PC-9 (cell line): ENCODE data around the gene FBXL13. TPM values are rescaled to one million over a fixed set of nuclear protein-coding genes. Genes with fewer than 3 reads are reported as not detected.

Experiments used
- BruUV-seq: library from RNA; stranded (reverse); fragments of 400-500 nt; replicated peaks from 2 replicates; lab custom pipeline; 2021; lab: Mats Ljungman, UMichigan
- CTCF ChIA-PET: fragments of 300-600 bp; sonication (Branson Sonifier 250); formaldehyde crosslinking; loops from one replicate; lab custom pipeline; 2022; ENCODE audit warnings: antibody characterized with exemption; lab: Charles Lee
- POLR2A ChIA-PET: fragments of 300-600 bp; sonication (Branson Sonifier 250); formaldehyde crosslinking; loops from one replicate; lab custom pipeline; 2022; ENCODE audit warnings: antibody characterized with exemption; ENCODE audit not compliant: unreplicated experiment; lab: Charles Lee
- DNase-seq, 2 experiments: peaks; one replicate each; pipeline versions ENCODE4 v3.0.0 to v3.0.0-alpha.2; 2015 to 2022; ENCODE audit warnings: mixed read lengths in 1 of 2
- H2AFZ ChIP-seq: fragments of 200-600 bp; sonication (generic); 2 replicates; pipeline ENCODE4 v1.8.1; 2017; ENCODE audit warnings: antibody characterized with exemption
- H3F3A ChIP-seq: fragments of 200-600 bp; sonication (generic); 2 replicates; pipeline ENCODE4 v1.8.1; 2017; ENCODE audit warnings: antibody characterized with exemption, mild to moderate bottlenecking, low read depth; ENCODE audit not compliant: insufficient read depth
- H3K27ac ChIP-seq: fragments of 200-600 bp; sonication (generic); 2 replicates; pipeline ENCODE4 v1.6.1; 2016; ENCODE audit warnings: mixed run types
- H3K27me3 ChIP-seq: fragments of 200-600 bp; sonication (generic); 2 replicates; pipeline ENCODE4 v1.6.1; 2016; ENCODE audit warnings: low read depth, mixed run types; ENCODE audit not compliant: insufficient read depth
- H3K36me3 ChIP-seq: fragments of 200-600 bp; sonication (generic); 2 replicates; pipeline ENCODE4 v1.6.1; 2016; ENCODE audit warnings: low read depth, mixed run types
- H3K4me1 ChIP-seq: fragments of 200-600 bp; sonication (generic); replicated peaks from 2 replicates; pipeline ENCODE4 v1.6.1; 2016; ENCODE audit warnings: mixed run types; ENCODE audit not compliant: insufficient read depth
- H3K4me2 ChIP-seq: fragments of 200-600 bp; sonication (generic); 2 replicates; pipeline ENCODE4 v1.6.1; 2017; ENCODE audit warnings: mixed run types
- H3K4me3 ChIP-seq: fragments of 200-600 bp; sonication (generic); 2 replicates; pipeline ENCODE4 v1.6.1; 2016; ENCODE audit warnings: mixed run types
- H3K79me2 ChIP-seq: fragments of 200-600 bp; sonication (generic); 2 replicates; pipeline ENCODE4 v1.6.1; 2017; ENCODE audit warnings: low read depth, mixed run types
- H3K9me2 ChIP-seq: fragments of 200-600 bp; sonication (generic); 2 replicates; pipeline ENCODE4 v1.8.1; 2017; ENCODE audit warnings: mild to moderate bottlenecking; ENCODE audit not compliant: insufficient read depth
- H3K9me3 ChIP-seq: fragments of 200-600 bp; sonication (generic); 2 replicates; pipeline ENCODE4 v1.8.1; 2016; ENCODE audit warnings: low read depth; ENCODE audit not compliant: insufficient read depth
- H4K20me1 ChIP-seq: fragments of 200-600 bp; sonication (generic); 2 replicates; pipeline ENCODE4 v1.8.1; 2017; ENCODE audit not compliant: insufficient read depth
- EZH2 ChIP-seq: fragments of 200-600 bp; sonication (generic); IDR thresholded peaks from 2 replicates; pipeline ENCODE4 v1.8.0; 2017; ENCODE audit warnings: antibody characterized with exemption, low read depth
- intact Hi-C: fragments of 100-400 bp; cut with micrococcal nuclease; formaldehyde crosslinking; loops from one replicate; pipeline ENCODE4 v1.10.0; 2022; ENCODE audit not compliant: unreplicated experiment
- total RNA-seq: library from RNA; stranded (reverse); gene quantifications from 2 replicates; pipeline ENCODE4 v1.2.3, GENCODE V29; 2021
- TF ChIP-seq, protein P1 (sequence below): fragments of 200-600 bp; sonication (generic); conservative IDR thresholded peaks from 2 replicates; pipeline ENCODE4 v1.6.1; 2017; ENCODE audit warnings: mixed run types, antibody characterized with exemption, mild to moderate bottlenecking, moderate library complexity

FBXL13 gene
- total RNA-seq, 1 experiment from 2014 or later, result 19.4 TPM

- ChIA-PET POLR2A (no interaction called here), CTCF (no interaction called here)
- Histone ChIP-seq H2AFZ (no peak overlapping the region), H3K27ac (no peak overlapping the region), H3F3A (no peaks in the 10 kb centered on the region), H3K9me3 (no peaks in the 10 kb centered on the region), H4K20me1 (no peaks in the 10 kb centered on the region), H3K4me3 (no peak overlapping the region), H3K27me3 (no peaks in the 10 kb centered on the region), H3K36me3 (no peaks in the 10 kb centered on the region), H3K79me2 (no peaks in the 10 kb centered on the region), H3K9me2 (no peaks in the 10 kb centered on the region), H3K4me2 (no peak overlapping the region), H3K4me1 (no peaks in the 10 kb centered on the region; the same call in 1 of the 2 replicates)
- DNase-seq, result no peak
- no TSS peak for BruUV-seq
- no peak for TF ChIP-seq EZH2
- TF ChIP-seq, protein P1, sequence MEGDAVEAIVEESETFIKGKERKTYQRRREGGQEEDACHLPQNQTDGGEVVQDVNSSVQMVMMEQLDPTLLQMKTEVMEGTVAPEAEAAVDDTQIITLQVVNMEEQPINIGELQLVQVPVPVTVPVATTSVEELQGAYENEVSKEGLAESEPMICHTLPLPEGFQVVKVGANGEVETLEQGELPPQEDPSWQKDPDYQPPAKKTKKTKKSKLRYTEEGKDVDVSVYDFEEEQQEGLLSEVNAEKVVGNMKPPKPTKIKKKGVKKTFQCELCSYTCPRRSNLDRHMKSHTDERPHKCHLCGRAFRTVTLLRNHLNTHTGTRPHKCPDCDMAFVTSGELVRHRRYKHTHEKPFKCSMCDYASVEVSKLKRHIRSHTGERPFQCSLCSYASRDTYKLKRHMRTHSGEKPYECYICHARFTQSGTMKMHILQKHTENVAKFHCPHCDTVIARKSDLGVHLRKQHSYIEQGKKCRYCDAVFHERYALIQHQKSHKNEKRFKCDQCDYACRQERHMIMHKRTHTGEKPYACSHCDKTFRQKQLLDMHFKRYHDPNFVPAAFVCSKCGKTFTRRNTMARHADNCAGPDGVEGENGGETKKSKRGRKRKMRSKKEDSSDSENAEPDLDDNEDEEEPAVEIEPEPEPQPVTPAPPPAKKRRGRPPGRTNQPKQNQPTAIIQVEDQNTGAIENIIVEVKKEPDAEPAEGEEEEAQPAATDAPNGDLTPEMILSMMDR, result no peak
- intact Hi-C loops, result no loop called here
These were observed 62.9 kb downstream of the FBXL13 start for GRCh38 chr7:103011650-103012049.

DNA sequence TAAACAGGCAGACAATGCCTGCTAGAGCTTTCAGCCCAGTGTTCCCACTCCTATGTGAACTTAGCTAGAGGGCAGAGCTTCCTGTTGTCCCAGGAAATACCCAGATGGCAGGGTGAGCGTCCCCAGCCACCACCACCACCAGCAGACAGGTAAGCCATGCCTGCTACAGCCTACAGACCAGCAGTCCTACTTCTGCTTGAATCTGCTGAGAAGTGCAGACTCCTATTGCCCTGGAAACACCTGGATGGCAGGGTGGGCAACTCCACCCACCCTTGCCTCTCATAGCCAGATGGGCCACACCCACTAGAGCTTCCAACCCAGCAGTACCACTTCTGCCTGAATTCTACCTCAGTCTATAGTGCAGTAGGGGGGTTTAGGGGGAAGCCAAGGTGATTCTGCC is 64.4 kb downstream of the FBXL13 start:
- H3K9me2 ChIP-seq, result no peaks in the 10 kb centered on the region
- H3K4me2 ChIP-seq, result no peak overlapping the region
- no peak for DNase-seq
- no peaks in the 10 kb centered on the region for H3F3A ChIP-seq
- H3K9me3 ChIP-seq, result no peaks in the 10 kb centered on the region
- no peak overlapping the region for H2AFZ ChIP-seq
- ChIA-PET POLR2A (no interaction called here), CTCF (no interaction called here)
- no peak overlapping the region for H3K27ac ChIP-seq
- H3K4me1 ChIP-seq, result no peaks in the 10 kb centered on the region; the same call in 1 of the 2 replicates
- no peaks in the 10 kb centered on the region for H3K27me3 ChIP-seq
- no TSS peak for BruUV-seq
- H3K79me2 ChIP-seq, result no peaks in the 10 kb centered on the region
- no peak overlapping the region for H3K4me3 ChIP-seq
- H3K36me3 ChIP-seq, result no peaks in the 10 kb centered on the region
- TF ChIP-seq, protein P1, result no peak
- no peak for TF ChIP-seq EZH2
- intact Hi-C loops, result no loop called here
- H4K20me1 ChIP-seq, result no peaks in the 10 kb centered on the region

DNA sequence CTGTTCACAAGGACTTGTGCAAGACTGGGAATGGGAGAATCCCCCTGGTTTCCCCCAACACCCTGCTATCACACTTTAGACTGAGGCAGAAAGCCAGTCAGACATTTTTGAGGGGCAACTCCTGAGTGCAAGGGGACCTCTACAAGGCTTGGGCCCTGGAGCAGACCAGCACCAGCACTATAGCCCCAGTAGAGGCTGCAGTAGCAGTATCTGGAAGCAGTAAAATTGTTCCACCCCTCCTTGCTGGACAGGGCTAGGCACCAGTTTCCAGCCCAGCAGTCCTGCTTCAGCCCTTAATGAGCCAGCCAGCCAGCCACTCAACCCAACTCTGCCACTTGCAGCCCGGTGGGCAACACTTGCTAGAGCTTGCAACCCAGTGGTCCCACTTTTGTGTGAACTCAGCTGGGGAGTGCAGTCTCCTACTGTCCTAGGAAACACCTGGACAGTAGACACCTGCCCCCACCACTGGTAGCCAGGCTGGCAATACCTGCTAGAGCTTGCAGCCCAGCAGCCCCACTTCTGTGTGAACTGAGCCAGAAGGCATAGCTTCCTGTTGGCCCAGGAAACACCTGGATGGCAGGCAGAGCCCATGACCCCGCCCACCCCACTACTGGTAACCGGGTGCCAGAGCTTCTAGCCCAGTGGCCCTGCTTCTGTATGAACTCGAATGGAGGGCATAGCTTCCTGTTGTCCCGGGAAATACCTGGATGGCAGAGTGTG is 65.0 kb downstream of the FBXL13 start:
- no peaks in the 10 kb centered on the region for H3K9me2 ChIP-seq
- H3K27me3 ChIP-seq, result no peaks in the 10 kb centered on the region
- H3K79me2 ChIP-seq, result no peaks in the 10 kb centered on the region
- no peak for TF ChIP-seq EZH2
- TF ChIP-seq, protein P1, result no peak
- H3K4me3 ChIP-seq, result no peak overlapping the region
- no peak overlapping the region for H2AFZ ChIP-seq
- ChIA-PET CTCF (no interaction called here), POLR2A (no interaction called here)
- H3K4me1 ChIP-seq, result no peaks in the 10 kb centered on the region; the same call in 1 of the 2 replicates
- H3K36me3 ChIP-seq, result no peaks in the 10 kb centered on the region
- BruUV-seq, result no TSS peak
- no peak overlapping the region for H3K4me2 ChIP-seq
- no peaks in the 10 kb centered on the region for H3F3A ChIP-seq
- no peaks in the 10 kb centered on the region for H3K9me3 ChIP-seq
- H3K27ac ChIP-seq, result no peak overlapping the region
- no peaks in the 10 kb centered on the region for H4K20me1 ChIP-seq
- DNase-seq, result no peak
- intact Hi-C loops, result no loop called here
